GM12892 (cell line): Measurements from ENCODE around the gene TRPM7.
"Not testable (repeated sequence)": the region's sequence is repeated elsewhere in the genome, so short reads cannot be mapped to it uniquely, and the experiment has no call there.

Source experiments
- DNase-seq: peaks from one replicate; pipeline ENCODE4 v3.0.0; 2011; ENCODE audit not compliant: insufficient read length
- FAIRE-seq: peaks from 2 replicates; lab custom pipeline; 2011; peaks lifted over from hg19 to GRCh38; lab: Jason Lieb, UNC
- POLR2A ChIP-seq: IDR thresholded peaks from 2 replicates; pipeline ENCODE4 v1.6.1; 2011; ENCODE audit warnings: low read depth, low read length, control low read depth
- POLR2AphosphoS5 ChIP-seq: IDR thresholded peaks from 2 replicates; pipeline ENCODE4 v1.6.1; 2011; ENCODE audit warnings: low read depth, low read length, control low read depth
- TAF1 ChIP-seq: IDR thresholded peaks from 2 replicates; pipeline ENCODE4 v1.6.1; 2011; ENCODE audit warnings: low read depth, mild to moderate bottlenecking, control low read depth, low read length, borderline replicate concordance

Gene TRPM7

GRCh38 chr15:50641318-50641717 lies 45.3 kb downstream of the TRPM7 start:
- TF ChIP-seq POLR2A = no peak
- TF ChIP-seq POLR2AphosphoS5 = no peak
- no peak for TF ChIP-seq TAF1
- FAIRE-seq (no peak), DNase-seq (no peak)

- no peak for TF ChIP-seq TAF1
- TF ChIP-seq POLR2A = no peak
- TF ChIP-seq POLR2AphosphoS5 = no peak
- FAIRE-seq (no peak), DNase-seq (no peak)
Measured at GRCh38 chr15:50636146-50636545, 50.5 kb downstream of the TRPM7 start.

- TF ChIP-seq TAF1 = no peak
- FAIRE-seq (no peak), DNase-seq (no peak)
Measured at GRCh38 chr15:50633653-50634052, 52.9 kb downstream of the TRPM7 start.

GRCh38 chr15:50628421-50628820 lies 58.2 kb downstream of the TRPM7 start:
- no peak for FAIRE-seq
- TF ChIP-seq POLR2AphosphoS5 = no peak
- no peak for TF ChIP-seq POLR2A
- no peak for TF ChIP-seq TAF1
- DNase-seq = no peak

GRCh38 chr15:50627351-50628055 lies 59.1 kb downstream of the TRPM7 start:
- no peak for FAIRE-seq
- DNase-seq = no peak
- TF ChIP-seq POLR2A = no peak
- no peak for TF ChIP-seq POLR2AphosphoS5
- no peak for TF ChIP-seq TAF1

- no peak for FAIRE-seq
Measured at GRCh38 chr15:50624616-50625168, 61.9 kb downstream of the TRPM7 start.

GRCh38 chr15:50622361-50622943 lies 64.1 kb downstream of the TRPM7 start:
- not testable (repeated sequence) for DNase-seq, FAIRE-seq

More at GRCh38 chr15:50624616-50625168, 61.9 kb downstream of the TRPM7 start:
- DNase-seq = no peak
- TF ChIP-seq POLR2AphosphoS5 (no peak), POLR2A (no peak), TAF1 (no peak)

GRCh38 chr15:50616960-50617359 lies 69.6 kb downstream of the TRPM7 start:
- DNase-seq, FAIRE-seq: not testable (repeated sequence)

GRCh38 chr15:50616554-50616953 lies 70.0 kb downstream of the TRPM7 start:
- DNase-seq, FAIRE-seq: not testable (repeated sequence)

- FAIRE-seq = no peak
Measured at GRCh38 chr15:50613600-50613999, 73.0 kb downstream of the TRPM7 start.

GRCh38 chr15:50607129-50607528 lies 79.5 kb downstream of the TRPM7 start:
- no peak for TF ChIP-seq POLR2A
- TF ChIP-seq TAF1 = no peak
- no peak for TF ChIP-seq POLR2AphosphoS5
- FAIRE-seq (no peak), DNase-seq (no peak)

More at GRCh38 chr15:50613600-50613999, 73.0 kb downstream of the TRPM7 start:
- TF ChIP-seq POLR2AphosphoS5 (no peak), TAF1 (no peak), POLR2A (no peak)
- no peak for DNase-seq

- DNase-seq (no peak), FAIRE-seq (no peak)
- TF ChIP-seq POLR2AphosphoS5 (no peak), POLR2A (no peak), TAF1 (no peak)
Measured at GRCh38 chr15:50605462-50605861, 81.1 kb downstream of the TRPM7 start.

GRCh38 chr15:50602028-50602427 lies 84.6 kb downstream of the TRPM7 start:
- not testable (repeated sequence) for FAIRE-seq, DNase-seq
